Nephron (organoid): ENCODE measurements around the gene FHOD3.
A peak's percentile ranks its signal among the peaks of the same experiment; 100 is the strongest.

Experiments
- H3K27ac Mint-ChIP-seq, 3 experiments: 2 replicates each; pipeline ENCODE4 v1.8.0; 2020; ENCODE audit warnings: mixed read lengths in 3 of 3, mild to moderate bottlenecking in 2 of 3, moderate library complexity in 1 of 3
- H3K27me3 Mint-ChIP-seq: 2 replicates; pipeline ENCODE4 v1.8.0; 2021; ENCODE audit warnings: low read depth, mild to moderate bottlenecking, moderate library complexity, mixed read lengths
- H3K36me3 Mint-ChIP-seq: 2 replicates; pipeline ENCODE4 v1.8.0; 2020; ENCODE audit warnings: low read depth, mixed read lengths
- H3K4me1 Mint-ChIP-seq: 2 replicates; pipeline ENCODE4 v1.8.0; 2020; ENCODE audit warnings: mixed read lengths
- H3K4me3 Mint-ChIP-seq, 3 experiments: 2 replicates each; pipeline ENCODE4 v1.8.0; 2020; ENCODE audit warnings: mild to moderate bottlenecking in 3 of 3, mixed read lengths in 3 of 3, moderate library complexity in 2 of 3
- H3K9me3 Mint-ChIP-seq: 2 replicates; pipeline ENCODE4 v1.8.0; 2020; ENCODE audit warnings: mixed read lengths
- CTCF ChIP-seq, 3 experiments: fragments of 200-600 bp; sonication (generic); IDR thresholded peaks; one replicate each; pipeline ENCODE4 v1.5.0; 2021; ENCODE audit warnings: antibody characterized with exemption in 3 of 3; ENCODE audit not compliant: unreplicated experiment in 3 of 3

The FHOD3 gene

GRCh38 chr18:36340246-36340645 lies 42.7 kb downstream of the FHOD3 start:
- H3K9me3 Mint-ChIP-seq: peaks cover 12% of the 10 kb centered on the region
- H3K4me1 Mint-ChIP-seq: peaks cover 12% of the 10 kb centered on the region
- H3K4me3 Mint-ChIP-seq: no peak overlapping the region
- H3K36me3 Mint-ChIP-seq: peaks cover 8% of the 10 kb centered on the region
- no peaks in the 10 kb centered on the region for H3K27me3 Mint-ChIP-seq
- no peak for TF ChIP-seq CTCF (IDR thresholded peaks at IDR 0.05; ENCODE audit: unreplicated experiment in 3 of 3)
- peak overlapping the region; percentile 57 to 96 (median 93) for H3K27ac Mint-ChIP-seq

- Mint-ChIP-seq H3K27ac (no peak overlapping the region), H3K36me3 (peaks cover 12% of the 10 kb centered on the region), H3K4me3 (no peak overlapping the region), H3K9me3 (peaks cover 12% of the 10 kb centered on the region), H3K27me3 (peaks cover 6% of the 10 kb centered on the region), H3K4me1 (peaks cover 12% of the 10 kb centered on the region)
- no peak for TF ChIP-seq CTCF (IDR thresholded peaks at IDR 0.05; ENCODE audit: unreplicated experiment in 3 of 3)
Measured at GRCh38 chr18:36341944-36342343, 44.4 kb downstream of the FHOD3 start.

GRCh38 chr18:36348331-36348730 lies 50.8 kb downstream of the FHOD3 start:
- no peak for TF ChIP-seq CTCF (IDR thresholded peaks at IDR 0.05; ENCODE audit: unreplicated experiment in 3 of 3)
- H3K36me3 Mint-ChIP-seq: peaks cover 4% of the 10 kb centered on the region
- peak overlapping the region; percentile 59 to 86 (median 81) for H3K27ac Mint-ChIP-seq
- H3K9me3 Mint-ChIP-seq: no peaks in the 10 kb centered on the region
- H3K4me3 Mint-ChIP-seq: no peak overlapping the region
- H3K4me1 Mint-ChIP-seq: peaks cover 46% of the 10 kb centered on the region
- H3K27me3 Mint-ChIP-seq: peaks cover 6% of the 10 kb centered on the region

- Mint-ChIP-seq H3K4me3 (no peak overlapping the region), H3K36me3 (peaks cover 4% of the 10 kb centered on the region), H3K27me3 (peaks cover 6% of the 10 kb centered on the region), H3K4me1 (peaks cover 46% of the 10 kb centered on the region), H3K27ac (peak overlapping the region; percentile 59 to 86 (median 81)), H3K9me3 (no peaks in the 10 kb centered on the region)
- TF ChIP-seq CTCF (IDR thresholded peaks at IDR 0.05; ENCODE audit: unreplicated experiment in 3 of 3): no peak
Measured at GRCh38 chr18:36348971-36349417, 51.5 kb downstream of the FHOD3 start.

- Mint-ChIP-seq H3K4me3 (no peak overlapping the region), H3K9me3 (no peaks in the 10 kb centered on the region), H3K27ac (peak overlapping the region; percentile 59 to 86 (median 81)), H3K4me1 (peaks cover 46% of the 10 kb centered on the region), H3K27me3 (peaks cover 6% of the 10 kb centered on the region), H3K36me3 (peaks cover 4% of the 10 kb centered on the region)
- no peak for TF ChIP-seq CTCF (IDR thresholded peaks at IDR 0.05; ENCODE audit: unreplicated experiment in 3 of 3)
Measured at GRCh38 chr18:36349552-36349951, 52.0 kb downstream of the FHOD3 start.

GRCh38 chr18:36350251-36350651 lies 52.7 kb downstream of the FHOD3 start:
- peaks cover 5% of the 10 kb centered on the region for H3K36me3 Mint-ChIP-seq
- H3K27me3 Mint-ChIP-seq: peaks cover 6% of the 10 kb centered on the region
- TF ChIP-seq CTCF (IDR thresholded peaks at IDR 0.05; ENCODE audit: unreplicated experiment in 3 of 3): no peak
- H3K27ac Mint-ChIP-seq: peak overlapping the region; percentile 59 to 86 (median 81)
- H3K9me3 Mint-ChIP-seq: no peaks in the 10 kb centered on the region
- peaks cover 46% of the 10 kb centered on the region for H3K4me1 Mint-ChIP-seq
- no peak overlapping the region for H3K4me3 Mint-ChIP-seq
